Measurements from ENCODE around the gene ZNF320.
"Not testable (repeated sequence)": the region's sequence is repeated elsewhere in the genome, so short reads cannot be mapped to it uniquely, and the experiment has no call there.

ZNF320 gene

DNA sequence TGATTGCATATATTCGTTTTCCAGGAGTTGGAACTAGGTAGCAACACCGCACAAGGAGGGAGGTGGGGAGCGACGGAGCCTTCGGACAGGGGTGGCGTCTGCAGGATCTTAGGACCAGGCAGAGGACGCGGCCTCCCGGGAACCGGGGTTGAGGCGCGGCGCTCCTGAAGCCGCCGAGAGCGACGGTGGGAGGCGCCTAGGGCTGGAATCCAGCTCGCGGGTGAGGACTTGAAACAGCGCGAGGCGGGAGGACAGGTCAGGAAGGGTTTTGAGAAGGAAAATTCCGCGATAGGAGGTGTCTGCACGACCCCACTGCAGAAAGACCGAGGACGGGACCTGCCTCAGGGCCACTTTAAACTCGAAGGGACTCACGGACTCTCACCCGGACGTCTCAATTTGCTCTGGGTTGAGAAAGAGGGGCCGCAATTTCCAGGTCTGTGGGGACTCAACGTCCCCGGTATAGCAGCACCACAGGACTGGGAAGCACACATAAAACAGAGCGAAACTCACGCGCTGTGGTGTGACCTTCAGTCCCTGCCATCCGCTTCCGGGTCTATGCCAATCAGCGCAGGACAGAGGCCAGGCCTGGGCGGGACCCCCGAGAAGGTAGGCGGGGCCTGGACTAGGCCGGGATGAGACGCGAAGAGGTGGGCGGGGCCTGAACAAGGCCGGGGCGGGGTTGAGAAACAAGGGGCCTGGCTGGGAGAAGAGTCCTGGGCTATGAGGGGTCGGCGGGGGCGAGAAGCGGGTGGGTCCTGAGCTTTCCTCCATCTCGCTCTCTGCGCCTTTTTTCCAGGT is at the start of gene ZNF320:
ZNF320 (minus strand) TSS at position 498 of the 798 bp plus-strand sequence. CDS start 7,380 bp downstream, outside the sequence.
- peak; percentile 96 for DNase-seq (ENCODE audit: low spot score)

DNA sequence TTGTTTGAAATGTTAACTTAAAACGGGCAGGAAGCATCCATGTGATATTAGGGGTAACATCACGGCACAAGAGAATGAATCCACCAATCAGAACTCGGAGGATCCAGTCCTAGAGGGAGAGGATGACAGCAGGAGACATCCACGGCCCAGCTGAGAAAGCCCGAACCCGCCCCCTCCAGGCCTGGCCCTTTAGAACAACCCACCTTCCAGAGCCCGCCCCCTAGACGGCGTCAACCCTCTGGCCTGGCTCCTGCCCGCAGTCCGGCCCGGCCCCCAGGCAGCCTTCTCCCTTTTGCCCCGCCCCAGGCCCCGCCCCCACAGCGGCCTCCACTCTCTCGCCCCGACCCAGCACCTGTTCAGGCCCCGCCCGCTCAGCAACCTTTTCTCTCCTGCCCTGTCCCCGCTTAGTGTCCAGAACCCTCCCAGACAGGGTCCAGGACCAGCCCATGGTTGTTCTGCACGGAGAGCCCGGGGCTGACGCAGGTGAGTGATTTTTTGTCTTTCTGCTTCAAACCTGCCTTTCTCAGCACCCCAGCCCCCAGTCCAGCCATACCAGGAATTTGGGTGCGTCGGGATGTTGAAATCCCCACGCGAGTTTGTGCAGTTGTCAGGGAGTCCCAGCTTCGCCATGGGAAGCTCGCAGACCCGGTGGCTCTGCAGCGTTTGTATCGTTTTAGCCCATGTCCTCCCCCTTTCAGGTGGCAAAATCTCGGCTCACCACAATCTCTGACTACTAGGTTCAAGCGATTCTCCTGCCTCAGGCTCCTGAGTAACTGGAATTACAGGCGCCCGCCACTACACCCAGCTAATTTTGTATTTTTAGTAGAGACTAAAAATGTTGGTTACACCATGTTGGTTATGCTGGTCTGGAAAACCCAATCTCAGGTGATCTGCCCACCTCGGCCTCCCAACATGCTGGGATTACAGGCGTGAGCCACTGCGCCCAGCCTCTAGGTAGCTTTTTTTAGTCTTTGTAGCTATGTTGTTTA is 49.2 kb upstream of the ZNF320 start:
- DNase-seq (ENCODE audit: low spot score) = no peak

DNA sequence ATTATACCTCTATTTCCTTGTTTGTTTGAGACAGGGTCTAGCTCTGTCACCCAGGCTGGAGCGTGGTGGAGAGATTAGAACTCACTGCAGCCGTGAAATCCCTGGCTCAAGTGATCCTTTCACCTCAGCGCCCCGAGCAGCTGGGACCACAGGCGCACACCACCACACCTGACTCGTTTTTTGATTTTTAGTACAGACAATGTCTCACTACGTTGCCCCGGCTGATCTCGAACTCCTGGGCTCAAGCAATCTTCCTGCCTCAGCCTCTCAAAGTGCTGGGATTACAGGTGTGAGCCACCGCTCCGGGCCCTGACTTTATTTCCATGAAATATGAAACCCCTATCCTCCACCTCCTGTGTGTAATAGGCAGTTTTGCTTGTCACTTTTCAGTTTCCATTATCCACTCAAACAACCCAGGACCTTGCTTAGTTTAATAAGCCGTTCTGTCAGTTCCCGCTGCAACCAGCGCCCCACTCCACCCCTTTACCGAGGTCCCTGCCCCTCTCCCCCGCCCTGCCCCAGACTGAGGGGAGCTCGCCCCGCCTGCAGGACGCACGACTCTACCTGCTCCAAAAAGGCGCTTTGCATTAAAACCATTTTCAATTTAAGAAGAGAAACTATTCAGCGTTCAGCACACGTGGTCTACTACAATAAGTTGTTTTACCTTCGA is 48.4 kb upstream of the ZNF320 start:
- no peak for DNase-seq (ENCODE audit: low spot score)

DNA sequence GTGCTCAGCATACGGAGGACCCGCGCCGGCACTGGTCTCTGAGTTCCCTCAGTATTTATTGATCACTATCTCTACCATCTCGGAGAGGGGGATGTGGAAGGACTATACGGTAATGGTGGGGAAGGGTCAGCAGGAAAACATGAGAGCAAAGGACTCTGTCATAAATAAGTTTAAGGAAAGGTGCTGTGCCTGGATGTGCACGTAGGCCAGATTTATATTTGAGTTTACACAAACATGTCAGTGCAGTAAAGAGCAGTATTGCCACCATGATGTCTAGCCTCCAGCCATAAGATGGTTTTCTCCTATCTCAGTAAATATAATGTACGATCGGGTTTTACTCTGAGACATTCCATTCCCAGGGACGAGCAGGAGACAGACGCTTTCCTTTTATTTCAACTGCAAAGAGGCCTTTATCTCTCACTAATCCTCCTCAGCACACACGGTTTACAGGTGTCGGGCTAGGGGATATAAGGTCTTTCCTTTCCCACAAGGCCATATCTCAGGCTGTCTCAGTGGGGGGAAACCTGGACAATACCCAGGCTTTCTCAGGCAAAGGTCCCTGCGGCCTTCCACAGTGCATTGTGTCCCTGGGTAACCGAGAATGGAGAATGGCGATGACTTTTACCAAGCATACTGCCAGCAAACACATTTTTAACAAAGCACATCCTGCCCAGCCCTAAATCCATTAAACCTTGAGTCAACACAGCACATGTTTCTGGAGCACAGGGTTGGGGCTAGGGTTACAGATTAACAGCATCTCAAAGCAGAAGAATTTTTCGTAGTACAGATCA is 47.5 kb upstream of the ZNF320 start:
- not testable (repeated sequence) for DNase-seq (ENCODE audit: low spot score)

DNA sequence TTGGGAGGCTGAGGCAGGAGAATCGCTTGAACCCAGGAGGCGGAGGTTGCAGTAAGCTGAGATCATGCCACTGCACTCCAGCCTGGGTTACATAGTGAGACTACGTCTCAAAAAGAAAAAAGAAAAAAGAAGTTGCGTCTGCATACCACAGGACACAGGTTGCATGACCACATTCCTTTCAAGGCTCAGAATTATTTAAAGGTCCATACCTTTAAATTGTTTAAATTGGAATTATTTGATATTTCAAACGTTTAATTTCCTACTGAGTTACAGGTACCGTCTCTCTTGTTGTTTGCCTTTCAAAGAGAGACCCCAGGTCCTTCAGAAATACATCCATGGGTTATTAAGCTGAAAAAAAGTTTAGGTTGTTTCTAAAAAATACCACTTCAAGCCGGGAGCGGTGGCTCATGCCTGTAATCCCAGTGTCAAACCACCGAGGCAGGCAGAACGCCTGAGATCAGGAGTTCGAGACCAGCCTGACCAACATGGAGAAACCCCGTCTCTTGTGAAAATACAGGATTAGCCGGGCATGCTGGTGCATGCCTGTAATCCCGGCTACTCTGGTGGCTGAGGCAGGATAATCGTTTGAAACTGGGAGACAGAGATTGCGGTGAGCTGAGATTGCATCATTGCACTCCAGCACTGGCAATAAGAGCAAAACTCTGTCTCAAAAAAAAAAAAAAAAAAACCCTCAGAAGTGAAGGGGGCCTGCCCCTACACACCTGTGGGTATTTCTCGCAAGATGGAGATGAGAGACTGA is 46.6 kb upstream of the ZNF320 start:
- DNase-seq (ENCODE audit: low spot score) = no peak

DNA sequence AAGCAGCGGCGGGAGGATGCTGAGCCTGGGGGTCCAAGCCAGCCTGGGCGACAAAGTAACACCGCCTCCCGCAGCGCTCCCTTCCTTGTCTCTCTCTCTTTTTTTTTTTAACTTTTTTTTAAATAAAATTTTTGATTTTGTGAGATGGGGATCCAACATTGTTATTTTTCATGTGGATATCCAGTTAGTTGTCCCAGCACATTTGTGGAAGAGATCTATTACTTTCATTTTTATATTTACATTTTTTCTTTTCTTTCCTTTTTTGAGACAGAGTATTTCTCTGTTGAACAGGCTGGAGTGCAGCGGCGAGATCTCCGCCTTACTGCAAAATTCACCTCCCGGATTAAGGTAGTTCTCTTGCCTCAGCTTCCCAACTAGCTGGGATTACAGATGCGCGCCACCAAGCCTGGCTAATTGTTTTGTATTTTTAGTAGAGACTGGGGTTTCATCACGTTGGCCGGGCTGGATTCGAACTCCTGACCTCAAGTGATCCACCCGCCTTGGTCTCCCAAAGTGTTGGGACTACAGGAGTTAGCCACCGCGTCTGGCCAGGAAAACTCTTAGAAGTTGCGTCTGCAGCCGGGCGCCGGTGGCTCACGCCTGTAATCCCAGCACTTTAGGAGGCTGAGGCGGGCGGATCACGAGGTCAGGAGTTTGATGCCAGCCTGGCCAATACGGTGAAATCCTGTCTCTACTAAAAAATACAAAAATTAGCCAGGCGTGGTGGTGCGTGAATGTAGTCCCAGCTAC is 45.9 kb upstream of the ZNF320 start:
- no peak for DNase-seq (ENCODE audit: low spot score)

DNA sequence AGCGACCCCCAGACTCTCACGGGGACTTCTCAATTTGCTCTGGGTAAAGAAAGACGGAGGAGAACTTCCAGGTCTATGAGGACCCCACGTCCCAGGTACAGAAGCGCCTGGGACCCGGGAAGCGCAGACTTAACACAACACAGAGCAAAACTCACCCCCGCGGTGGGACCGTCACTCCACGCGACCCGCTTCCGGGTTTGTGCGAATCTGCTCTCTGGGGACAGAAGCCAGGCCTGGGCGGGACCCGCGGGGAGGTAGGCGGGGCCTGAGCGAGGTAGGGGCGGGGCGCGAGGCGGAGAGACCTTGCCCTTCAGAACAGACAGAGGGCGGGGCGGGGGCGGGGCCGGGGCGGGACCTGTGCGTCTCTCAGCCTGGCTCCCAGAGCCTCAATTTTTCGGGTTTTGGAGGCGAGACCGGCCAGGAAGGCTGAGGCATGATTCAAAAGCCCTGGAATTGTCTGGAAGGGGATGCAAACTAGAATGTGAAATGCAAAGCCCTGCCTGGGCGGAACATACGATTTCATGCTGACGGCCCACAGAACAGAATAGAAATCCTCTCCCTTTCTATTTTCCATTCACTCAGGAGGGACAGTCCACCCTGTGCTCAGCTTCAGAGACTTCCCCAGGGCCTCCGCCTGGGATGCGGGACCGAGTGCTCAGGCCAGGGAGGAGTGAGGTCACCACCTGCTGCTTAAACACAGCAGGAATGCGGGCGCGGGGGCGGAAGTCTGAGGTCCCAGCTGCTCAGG is 45.1 kb upstream of the ZNF320 start:
- peak; percentile 74 for DNase-seq (ENCODE audit: low spot score)

DNA sequence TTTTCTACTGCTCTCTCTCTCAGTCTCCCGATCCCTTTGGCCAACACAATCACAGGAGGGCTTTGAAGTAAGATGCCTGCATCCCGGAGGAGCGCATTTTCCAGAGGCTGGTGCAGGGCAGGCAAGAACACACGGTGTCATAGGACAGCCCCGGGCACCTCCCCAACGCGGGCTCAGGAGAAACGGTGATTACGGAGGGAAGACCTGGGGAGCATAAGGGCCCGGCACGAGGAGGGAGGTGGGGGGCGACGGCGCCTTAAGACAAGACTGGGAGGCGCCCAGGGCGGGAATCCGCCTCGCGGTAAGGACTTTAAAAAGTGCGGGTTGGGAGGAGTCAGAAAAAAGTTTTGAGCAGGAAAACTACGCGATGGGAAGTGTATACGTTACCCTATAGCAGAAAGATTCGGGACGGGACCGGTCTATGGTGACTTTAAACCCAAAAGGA is 44.5 kb upstream of the ZNF320 start:
- DNase-seq (ENCODE audit: low spot score) = no peak

DNA sequence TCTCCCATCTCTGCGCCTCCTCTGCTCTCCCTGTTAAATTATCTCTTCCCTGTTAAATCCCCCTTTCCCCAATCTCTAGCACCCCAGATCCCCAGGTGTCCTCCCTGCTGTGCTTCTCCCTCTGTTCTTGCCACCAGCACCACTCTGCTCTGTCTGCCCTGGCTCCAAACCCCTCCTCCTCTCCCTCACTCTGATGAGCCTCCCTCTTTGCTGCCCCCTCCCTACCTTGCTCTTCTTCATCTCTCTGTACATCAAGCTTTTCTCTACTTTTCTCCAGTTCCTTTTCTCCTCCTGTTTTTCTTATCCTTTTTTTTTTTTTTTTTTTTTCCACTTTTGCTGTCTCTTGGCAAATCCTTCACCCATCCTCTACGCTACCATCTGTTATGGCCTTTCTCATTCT is 44.1 kb upstream of the ZNF320 start:
- not testable (repeated sequence) for DNase-seq (ENCODE audit: low spot score)

DNA sequence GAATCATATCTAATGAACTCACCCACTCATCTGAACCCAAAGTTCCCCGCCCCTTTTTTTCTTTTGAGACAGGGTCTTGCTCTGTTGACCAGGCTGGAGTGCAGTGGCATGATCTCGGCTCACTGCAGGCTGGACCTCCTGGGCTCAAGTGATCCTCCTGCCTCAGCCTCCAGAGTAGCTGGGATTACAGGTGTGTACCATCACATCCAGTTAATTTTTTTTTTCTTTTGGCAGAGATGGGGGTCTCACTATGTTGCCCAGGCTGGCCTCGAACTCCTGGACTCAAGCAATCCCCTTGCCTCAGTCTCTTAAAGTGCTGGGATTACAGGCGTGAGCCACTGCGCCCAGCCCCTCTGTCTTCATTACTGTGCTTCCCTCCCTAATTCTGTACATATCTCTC is 43.5 kb upstream of the ZNF320 start:
- not testable (repeated sequence) for DNase-seq (ENCODE audit: low spot score)

DNA sequence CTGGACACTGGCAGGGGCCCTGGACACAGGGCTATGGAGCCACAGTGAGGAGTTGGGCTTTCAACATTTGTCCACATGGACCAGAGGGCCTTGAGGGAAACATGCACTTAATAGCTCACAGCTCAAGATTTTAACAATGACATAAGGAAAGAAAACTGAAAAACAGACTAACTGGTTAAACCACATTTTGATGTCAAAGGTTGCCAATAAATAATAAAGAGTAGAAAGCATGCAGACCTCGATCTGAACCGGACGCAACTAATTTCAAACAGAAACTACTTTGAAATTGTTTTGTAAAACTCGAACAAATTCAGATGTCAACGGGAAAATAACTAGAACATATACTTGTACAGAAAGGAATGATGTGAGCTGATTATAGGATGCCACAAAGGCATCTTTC is 41.3 kb upstream of the ZNF320 start:
- DNase-seq (ENCODE audit: low spot score) = no peak

DNA sequence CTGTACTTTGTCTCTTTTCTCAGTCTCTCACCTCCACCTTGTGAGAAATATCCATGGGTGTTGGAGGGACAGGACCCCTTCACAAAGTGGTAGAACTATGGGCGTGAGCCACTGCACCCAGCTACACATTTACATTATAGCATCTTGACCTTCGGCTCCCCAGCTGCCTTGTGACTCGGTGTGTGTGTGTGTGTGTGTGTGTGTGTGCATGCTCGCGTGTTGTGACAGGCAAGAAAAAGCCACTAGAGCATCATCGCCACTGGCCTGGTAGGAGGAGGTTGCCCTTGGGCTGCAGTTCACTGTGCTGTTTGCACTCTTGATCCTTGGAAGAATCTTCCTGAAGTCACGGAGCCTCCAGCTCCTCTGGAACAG is 39.5 kb upstream of the ZNF320 start:
- no peak for DNase-seq (ENCODE audit: low spot score)

DNA sequence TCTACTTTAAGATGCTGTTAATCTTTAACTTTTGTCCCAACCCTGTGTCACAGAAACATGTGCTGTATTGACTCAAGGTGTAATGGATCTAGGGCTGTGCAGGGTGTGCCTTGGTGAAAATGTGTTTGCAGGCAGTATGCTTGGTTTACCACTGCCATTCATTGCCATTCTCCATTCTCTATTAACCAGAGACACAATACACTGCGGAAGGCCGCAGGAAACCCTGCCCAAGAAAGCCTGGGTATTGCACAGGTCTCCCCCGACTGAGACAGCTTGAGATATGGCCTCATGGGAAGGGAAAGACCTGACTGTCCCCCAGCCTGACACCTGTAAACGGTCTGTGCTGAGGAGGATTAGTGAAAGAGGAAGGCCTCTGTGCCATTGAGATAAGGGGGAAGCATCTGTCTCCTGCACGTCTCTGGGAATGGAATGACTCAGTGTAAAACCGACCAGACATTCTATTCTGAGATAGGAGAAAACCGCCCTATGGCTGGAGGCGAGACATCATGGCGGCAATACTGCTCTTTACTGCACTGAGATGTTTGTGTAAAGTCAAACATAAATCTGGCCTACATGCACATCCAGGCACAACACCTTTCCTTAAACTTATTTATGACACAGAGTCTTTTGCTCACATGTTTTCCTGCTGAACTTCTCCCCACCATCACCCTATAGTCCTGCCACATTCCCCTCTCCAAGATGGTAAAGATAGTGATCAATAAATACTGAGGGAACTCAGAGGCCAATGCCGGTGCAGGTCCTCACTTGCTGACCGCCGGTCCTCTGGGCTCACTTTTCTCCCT is 38.9 kb upstream of the ZNF320 start:
- no peak for DNase-seq (ENCODE audit: low spot score)

DNA sequence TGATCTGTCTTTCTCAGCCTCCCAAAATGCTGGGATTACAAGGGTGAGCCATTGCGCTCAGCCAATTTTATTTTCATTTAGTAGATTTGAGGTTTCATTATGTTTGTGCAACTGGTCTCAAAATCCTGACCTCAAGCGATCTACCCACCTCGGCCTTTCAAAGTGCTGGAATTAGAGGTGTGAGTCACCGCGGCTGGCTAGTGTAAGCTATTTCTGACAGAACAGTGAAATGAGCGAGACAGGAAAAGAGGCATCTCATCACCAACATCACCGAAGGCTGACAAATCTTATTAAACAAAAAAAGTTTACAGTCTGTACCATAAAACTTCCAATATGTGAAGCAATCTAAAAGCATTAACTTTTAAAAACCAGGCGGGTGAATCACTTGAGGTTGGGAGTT is 38.0 kb upstream of the ZNF320 start:
- DNase-seq (ENCODE audit: low spot score) = no peak

DNA sequence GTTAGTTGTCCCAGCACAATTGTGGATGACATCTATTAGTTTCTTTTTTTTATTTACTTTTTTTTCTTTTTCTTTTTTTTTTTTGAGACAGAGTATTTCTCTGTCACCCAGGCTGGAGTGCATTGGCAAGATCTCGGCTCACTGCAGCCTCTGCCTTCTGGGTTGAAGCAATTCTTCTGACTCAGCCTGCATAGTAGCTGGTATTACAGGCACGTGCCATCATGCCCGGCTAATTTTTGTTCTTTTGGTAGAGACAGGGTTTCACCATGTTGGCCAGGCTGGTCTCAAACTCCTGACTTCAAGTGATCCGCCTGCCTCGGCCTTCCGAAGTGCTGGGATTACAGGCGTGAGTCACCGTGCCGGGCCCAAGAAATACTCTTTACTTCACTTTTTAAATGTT is 27.2 kb upstream of the ZNF320 start:
- DNase-seq (ENCODE audit: low spot score) = not testable (repeated sequence)

DNA sequence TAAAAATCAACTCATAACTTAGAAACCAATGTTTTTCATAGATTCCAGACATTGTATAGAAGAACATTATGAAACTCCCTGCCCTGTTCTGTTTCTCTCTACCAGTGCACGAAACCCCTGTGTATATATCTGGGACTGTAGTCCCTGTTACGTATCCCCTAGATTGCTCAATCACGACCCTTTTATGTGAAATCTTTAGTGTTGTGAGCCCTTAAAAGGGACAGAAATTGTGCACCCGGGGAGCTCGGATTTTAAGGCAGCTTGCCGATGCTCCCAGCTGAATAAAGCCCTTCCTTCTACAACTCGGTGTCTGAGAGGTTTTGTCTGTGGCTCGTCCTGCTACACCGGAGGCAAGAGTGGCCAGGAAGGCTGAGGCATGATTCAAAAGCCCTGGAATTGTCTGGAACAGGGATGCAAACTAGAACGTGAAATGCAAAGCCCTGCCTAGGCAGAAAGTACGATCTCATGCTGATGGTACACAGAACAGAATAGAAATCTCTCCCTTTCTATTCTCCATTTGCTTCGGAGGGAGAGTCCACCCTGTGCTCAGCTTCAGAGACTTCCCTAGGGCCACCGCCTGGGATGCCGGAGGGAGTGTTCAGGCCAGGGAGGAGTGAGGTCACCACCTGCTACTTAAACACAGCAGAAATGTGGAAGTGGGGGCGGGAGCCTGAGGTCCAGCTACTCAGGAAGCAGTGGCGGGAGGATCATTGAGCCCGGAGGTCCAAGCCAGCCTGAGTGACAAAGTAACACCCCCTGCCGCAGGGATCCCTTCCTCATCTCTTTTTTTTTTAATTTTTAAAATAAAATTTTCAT is 26.6 kb upstream of the ZNF320 start:
- no peak for DNase-seq (ENCODE audit: low spot score)
